Sigmoid colon (tissue), 4 donors: ENCODE measurements around the gene KIF15.

ENCODE experiments used
- POLR2AphosphoS5 ChIP-seq, 4 donors: sonication (generic); formaldehyde crosslinking; IDR thresholded peaks; one replicate each; pipeline ENCODE4 v1.6.1; 2017; ENCODE audit warnings: antibody characterized with exemption in 4 of 4
- TF ChIP-seq, protein P1 (sequence below), 4 experiments: fragments of 450-650 bp in 3 of 4; fragments of 200-600 bp in 1 of 4; IDR thresholded peaks; one replicate each; pipeline ENCODE4 v1.5.1; 2016 to 2019; ENCODE audit warnings: antibody characterized with exemption in 4 of 4, mild to moderate bottlenecking in 3 of 4, moderate library complexity in 2 of 4

DNA sequence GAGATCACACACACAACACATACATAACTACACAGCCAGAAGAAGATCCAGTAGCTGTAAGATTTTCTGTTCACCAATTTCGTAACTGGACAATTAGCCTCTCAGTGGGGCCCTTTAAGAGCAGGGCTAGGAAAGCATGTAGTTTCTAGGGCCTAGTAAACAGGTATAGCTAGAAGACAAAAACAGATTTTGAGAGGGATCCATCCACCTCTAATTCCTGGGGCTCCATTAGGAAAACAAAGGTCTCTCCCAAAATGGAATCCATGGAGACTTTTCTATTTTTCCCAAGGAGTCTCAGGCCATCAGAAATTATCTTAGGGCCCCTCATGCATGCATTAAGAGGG, 10.5 kb downstream of the KIF15 start:
- no peak for TF ChIP-seq POLR2AphosphoS5 (IDR thresholded peaks at IDR 0.05)
- TF ChIP-seq, protein P1, sequence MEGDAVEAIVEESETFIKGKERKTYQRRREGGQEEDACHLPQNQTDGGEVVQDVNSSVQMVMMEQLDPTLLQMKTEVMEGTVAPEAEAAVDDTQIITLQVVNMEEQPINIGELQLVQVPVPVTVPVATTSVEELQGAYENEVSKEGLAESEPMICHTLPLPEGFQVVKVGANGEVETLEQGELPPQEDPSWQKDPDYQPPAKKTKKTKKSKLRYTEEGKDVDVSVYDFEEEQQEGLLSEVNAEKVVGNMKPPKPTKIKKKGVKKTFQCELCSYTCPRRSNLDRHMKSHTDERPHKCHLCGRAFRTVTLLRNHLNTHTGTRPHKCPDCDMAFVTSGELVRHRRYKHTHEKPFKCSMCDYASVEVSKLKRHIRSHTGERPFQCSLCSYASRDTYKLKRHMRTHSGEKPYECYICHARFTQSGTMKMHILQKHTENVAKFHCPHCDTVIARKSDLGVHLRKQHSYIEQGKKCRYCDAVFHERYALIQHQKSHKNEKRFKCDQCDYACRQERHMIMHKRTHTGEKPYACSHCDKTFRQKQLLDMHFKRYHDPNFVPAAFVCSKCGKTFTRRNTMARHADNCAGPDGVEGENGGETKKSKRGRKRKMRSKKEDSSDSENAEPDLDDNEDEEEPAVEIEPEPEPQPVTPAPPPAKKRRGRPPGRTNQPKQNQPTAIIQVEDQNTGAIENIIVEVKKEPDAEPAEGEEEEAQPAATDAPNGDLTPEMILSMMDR (IDR thresholded peaks at IDR 0.05): no peak
